HS-5 (cell line): ENCODE data around the gene EPS8L2.

Experiments
- DNase-seq: peaks from one replicate; pipeline ENCODE4 v3.0.0-alpha.2; 2012; ENCODE audit warnings: low read depth

EPS8L2 gene

GRCh38 chr11:705646-706438 is at the start of gene EPS8L2:
TSS of gene EPS8L2 (plus strand) at chr11:706231. CDS start at chr11:709408, 3,177 bp downstream.
- no peak for DNase-seq

- DNase-seq = no peak
These were observed 49.6 kb upstream of the EPS8L2 start for GRCh38 chr11:656426-656825.

- DNase-seq = no peak
These were observed 49.2 kb upstream of the EPS8L2 start for GRCh38 chr11:656866-657265.

GRCh38 chr11:657691-658126 is 48.3 kb upstream of the EPS8L2 start:
- no peak for DNase-seq

GRCh38 chr11:659532-660085 is 46.4 kb upstream of the EPS8L2 start:
- no peak for DNase-seq

GRCh38 chr11:660281-660680 is 45.8 kb upstream of the EPS8L2 start:
- DNase-seq = no peak

- no peak for DNase-seq
These were observed 45.2 kb upstream of the EPS8L2 start for GRCh38 chr11:660681-661444.

GRCh38 chr11:662689-663274 is 43.2 kb upstream of the EPS8L2 start:
- DNase-seq = no peak

GRCh38 chr11:665062-665703 is 40.8 kb upstream of the EPS8L2 start:
- no peak for DNase-seq

- DNase-seq = no peak
These were observed 40.2 kb upstream of the EPS8L2 start for GRCh38 chr11:665704-666281.

- no peak for DNase-seq
These were observed 32.2 kb upstream of the EPS8L2 start for GRCh38 chr11:673866-674265.

- no peak for DNase-seq
These were observed 31.6 kb upstream of the EPS8L2 start for GRCh38 chr11:674406-674805.

GRCh38 chr11:678297-678696 is 27.7 kb upstream of the EPS8L2 start:
- DNase-seq = no peak

GRCh38 chr11:679271-680207 is 26.5 kb upstream of the EPS8L2 start:
- DNase-seq = no peak

- no peak for DNase-seq
These were observed 25.6 kb upstream of the EPS8L2 start for GRCh38 chr11:680476-680875.

GRCh38 chr11:680970-681369 is 25.1 kb upstream of the EPS8L2 start:
- DNase-seq = no peak

GRCh38 chr11:686451-687243 is 19.4 kb upstream of the EPS8L2 start:
- DNase-seq = no peak

- DNase-seq = no peak
These were observed 18.3 kb upstream of the EPS8L2 start for GRCh38 chr11:687751-688150.

GRCh38 chr11:688681-689080 is 17.4 kb upstream of the EPS8L2 start:
- no peak for DNase-seq

- DNase-seq = no peak
These were observed 16.4 kb upstream of the EPS8L2 start for GRCh38 chr11:689625-690024.
